Loucy (cell line): ENCODE results near the gene PMEL.

Experiments
- EZH2phosphoT487 ChIP-seq: fragments of 200-600 bp; IDR thresholded peaks from 2 replicates; pipeline ENCODE4 v1.6.1; 2018; ENCODE audit warnings: antibody characterized with exemption, mild to moderate bottlenecking, moderate library complexity, borderline replicate concordance
- TF ChIP-seq, protein P1 (sequence below): fragments of 200-600 bp; sonication (generic); conservative IDR thresholded peaks from 2 replicates; pipeline ENCODE4 v1.5.1; 2014; ENCODE audit warnings: mild to moderate bottlenecking, antibody characterized with exemption, low read length

DNA sequence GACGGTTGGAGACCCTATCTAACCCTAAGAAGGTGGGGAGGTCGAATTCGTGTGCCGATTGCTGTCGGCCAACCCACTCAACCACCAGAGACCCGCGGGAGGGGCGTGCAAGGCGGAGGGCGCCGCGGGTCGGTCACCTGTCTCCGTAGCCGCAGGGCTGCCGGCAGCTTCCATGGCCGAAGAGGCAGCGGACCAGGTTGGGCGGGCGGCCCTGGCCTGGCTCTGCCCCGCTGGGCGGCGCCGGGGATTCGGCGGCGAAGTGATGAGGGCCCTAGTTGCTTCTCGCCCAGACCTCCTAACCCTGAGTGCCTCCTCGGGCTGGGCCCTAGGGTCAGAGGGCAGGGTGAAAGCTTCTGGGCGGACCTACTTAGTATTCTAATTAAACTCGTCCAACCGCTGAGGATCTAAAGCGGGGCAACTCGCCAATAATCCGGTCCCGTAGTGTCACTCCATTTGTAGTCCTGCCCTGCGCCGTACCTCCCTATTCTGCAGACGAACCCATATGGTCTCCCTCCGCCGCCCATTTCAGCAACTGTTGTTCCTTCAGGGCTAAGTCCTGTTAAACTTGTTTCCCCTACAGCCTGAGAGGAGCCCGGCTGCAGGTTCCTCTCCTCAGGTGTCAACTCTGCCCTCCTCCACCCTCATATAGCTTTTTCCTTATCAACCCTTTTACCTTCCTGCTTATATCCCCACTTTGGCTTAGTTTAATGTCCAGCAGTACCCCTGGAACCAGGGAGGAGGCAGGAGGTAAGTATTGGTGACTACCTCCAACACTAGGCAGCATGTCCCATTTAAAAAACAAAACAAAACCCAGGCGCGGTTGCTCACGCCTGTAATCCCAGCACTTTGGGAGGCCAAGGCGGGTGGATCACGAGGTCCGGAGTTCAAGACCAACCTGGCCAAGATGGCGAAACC lies 38.0 kb downstream of the PMEL start, which contains the start of gene PYM1:
- TF ChIP-seq, protein P1, sequence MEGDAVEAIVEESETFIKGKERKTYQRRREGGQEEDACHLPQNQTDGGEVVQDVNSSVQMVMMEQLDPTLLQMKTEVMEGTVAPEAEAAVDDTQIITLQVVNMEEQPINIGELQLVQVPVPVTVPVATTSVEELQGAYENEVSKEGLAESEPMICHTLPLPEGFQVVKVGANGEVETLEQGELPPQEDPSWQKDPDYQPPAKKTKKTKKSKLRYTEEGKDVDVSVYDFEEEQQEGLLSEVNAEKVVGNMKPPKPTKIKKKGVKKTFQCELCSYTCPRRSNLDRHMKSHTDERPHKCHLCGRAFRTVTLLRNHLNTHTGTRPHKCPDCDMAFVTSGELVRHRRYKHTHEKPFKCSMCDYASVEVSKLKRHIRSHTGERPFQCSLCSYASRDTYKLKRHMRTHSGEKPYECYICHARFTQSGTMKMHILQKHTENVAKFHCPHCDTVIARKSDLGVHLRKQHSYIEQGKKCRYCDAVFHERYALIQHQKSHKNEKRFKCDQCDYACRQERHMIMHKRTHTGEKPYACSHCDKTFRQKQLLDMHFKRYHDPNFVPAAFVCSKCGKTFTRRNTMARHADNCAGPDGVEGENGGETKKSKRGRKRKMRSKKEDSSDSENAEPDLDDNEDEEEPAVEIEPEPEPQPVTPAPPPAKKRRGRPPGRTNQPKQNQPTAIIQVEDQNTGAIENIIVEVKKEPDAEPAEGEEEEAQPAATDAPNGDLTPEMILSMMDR, result no peak
- no peak for TF ChIP-seq EZH2phosphoT487
